A549 (cell line): ENCODE data around the gene ESRRG. TPM values are rescaled to one million over a fixed set of nuclear protein-coding genes. Genes with fewer than 3 reads are reported as not detected.

Experiments used
- ATAC-seq, 2 experiments: fragments of 200-7000 bp in 1 of 2; fragments of >200 bp in 1 of 2; cut with Nextera tagmentation in 1 of 2; cut with Tn5 transposase in 1 of 2; 3 replicates each; pipeline versions ENCODE4 v1.8.0 to v1.9.1; 2018 to 2020; ENCODE audit warnings: mild to moderate bottlenecking in 1 of 2, moderate library complexity in 1 of 2
- CTCF ChIA-PET: fragments of 300-600 bp; sonication (Branson Sonifier 250); formaldehyde crosslinking; extraction: SDS; loops from one replicate; lab custom pipeline; 2021; ENCODE audit warnings: antibody characterized with exemption, inconsistent platforms; lab: Yijun Ruan, JAX
- POLR2A ChIA-PET: fragments of 350-600 bp; formaldehyde crosslinking; extraction: SDS; loops from one replicate; lab custom pipeline; 2021; ENCODE audit warnings: antibody characterized with exemption, inconsistent platforms; lab: Yijun Ruan, JAX
- DNase-seq, 2 experiments: peaks; one replicate each; pipeline versions ENCODE4 v3.0.0 to v3.0.0-alpha.2; 2011 to 2016; ENCODE audit warnings: low read depth in 1 of 2, low spot score in 1 of 2
- FAIRE-seq: peaks from 2 replicates; lab custom pipeline; 2011; peaks lifted over from hg19 to GRCh38; lab: Jason Lieb, UNC
- H3K27ac ChIP-seq, 2 experiments: fragments of >200 bp; sonication (Bioruptor Twin); formaldehyde crosslinking; 3 replicates each; pipeline ENCODE4 v1.5.1; 2016 to 2017
- H3K4me1 ChIP-seq: fragments of >200 bp; sonication (Bioruptor Twin); formaldehyde crosslinking; 3 replicates; pipeline ENCODE4 v1.6.1; 2016
- H3K4me2 ChIP-seq: fragments of >200 bp; sonication (Bioruptor Twin); formaldehyde crosslinking; 3 replicates; pipeline ENCODE4 v1.6.1; 2016
- H3K4me3 ChIP-seq: fragments of >200 bp; sonication (Bioruptor Twin); formaldehyde crosslinking; 3 replicates; pipeline ENCODE4 v1.5.1; 2016
- H3K9me3 ChIP-seq: fragments of >200 bp; sonication (Bioruptor Twin); formaldehyde crosslinking; 3 replicates; pipeline ENCODE4 v1.6.1; 2016
- CHD4 ChIP-seq: fragments of 200-600 bp; sonication (generic); IDR thresholded peaks from 2 replicates; pipeline ENCODE4 v1.6.1; 2016; ENCODE audit warnings: antibody characterized with exemption, mild to moderate bottlenecking, borderline replicate concordance
- EP300 ChIP-seq, 2 experiments: fragments of >200 bp; sonication (Bioruptor Twin); formaldehyde crosslinking; IDR thresholded peaks; 2 replicates in 1 of 2; 3 replicates in 1 of 2; pipeline ENCODE4 v1.6.1; 2016 to 2017
- ESRRA ChIP-seq: fragments of 150-350 bp; IDR thresholded peaks from 2 replicates; pipeline ENCODE4 v1.6.1; 2014; ENCODE audit warnings: mild to moderate bottlenecking, low read length, borderline replicate concordance
- FOSB ChIP-seq: fragments of 250-450 bp; sonication (Bioruptor Pico); IDR thresholded peaks from 2 replicates; pipeline ENCODE4 v1.5.0; 2020; ENCODE audit warnings: mild to moderate bottlenecking, moderate library complexity
- GATA3 ChIP-seq: IDR thresholded peaks from 2 replicates; pipeline ENCODE4 v1.6.1; 2012; ENCODE audit warnings: borderline replicate concordance
- HES2 ChIP-seq: fragments of >200 bp; sonication (Bioruptor Twin); formaldehyde crosslinking; IDR thresholded peaks from 2 replicates; pipeline ENCODE4 v1.6.1; 2016
- KDM1A ChIP-seq: fragments of 200-600 bp; sonication (generic); IDR thresholded peaks from 2 replicates; pipeline ENCODE4 v1.6.1; 2016; ENCODE audit warnings: low read depth, mild to moderate bottlenecking
- MAZ ChIP-seq: fragments of 150-350 bp; IDR thresholded peaks from 2 replicates; pipeline ENCODE4 v1.6.1; 2014; ENCODE audit warnings: antibody characterized with exemption, low read depth, low read length, borderline replicate concordance
- NFE2L2 ChIP-seq: fragments of 150-350 bp; conservative IDR thresholded peaks from 2 replicates; pipeline ENCODE4 v1.6.1; 2014; ENCODE audit warnings: low read length
- NPAS2 ChIP-seq: fragments of 250-450 bp; sonication (Bioruptor Pico); IDR thresholded peaks from 2 replicates; pipeline ENCODE4 v1.8.0; 2022; ENCODE audit warnings: mild to moderate bottlenecking, moderate library complexity, borderline replicate concordance
- RCOR1 ChIP-seq: fragments of 150-350 bp; IDR thresholded peaks from 2 replicates; pipeline ENCODE4 v1.6.1; 2014; ENCODE audit warnings: antibody characterized with exemption, low read length, low read depth
- SREBF2 ChIP-seq: fragments of 450-650 bp; IDR thresholded peaks from 2 replicates; pipeline ENCODE4 v1.6.1; 2014; ENCODE audit warnings: mild to moderate bottlenecking, moderate library complexity
- TFCP2L1 ChIP-seq: fragments of 250-450 bp; sonication (Bioruptor Pico); IDR thresholded peaks from 2 replicates; pipeline ENCODE4 v1.5.0; 2021; ENCODE audit warnings: mild to moderate bottlenecking
- USF2 ChIP-seq: fragments of 450-650 bp; IDR thresholded peaks from 2 replicates; pipeline ENCODE4 v1.6.1; 2014; ENCODE audit warnings: antibody characterized with exemption
- ZNF302 ChIP-seq: fragments of 250-450 bp; sonication (Bioruptor Pico); IDR thresholded peaks from 2 replicates; pipeline ENCODE4 v1.9.0; 2021; ENCODE audit warnings: inconsistent platforms, mild to moderate bottlenecking, moderate library complexity
- WGBS: methylation state at CpG from one replicate; pipeline ENCODE4 v1.1.6; 2017; ENCODE audit errors: missing lambda C conversion rate; 5-methylcytosine and 5-hydroxymethylcytosine counted together
- polyA plus RNA-seq, 4 experiments: library from polyadenylated mRNA; depleted of rRNA in 3 of 4; stranded (reverse); fragments of >200 nt; fragmentation: RNase III in 1 of 4; extraction: RNeasy Plus Mini Kit Qiagen cat#74134 plus additional on column Dnase treatment in 1 of 4; gene quantifications; 2 replicates in 3 of 4; 3 replicates in 1 of 4; pipeline ENCODE4 v1.2.3, GENCODE V29; 2011 to 2017
- TF ChIP-seq, protein P1 (sequence below): fragments of 200-600 bp; sonication (generic); IDR thresholded peaks from 2 replicates; pipeline ENCODE4 v1.6.1; 2016; ENCODE audit warnings: antibody characterized with exemption, mild to moderate bottlenecking, moderate library complexity
- TF ChIP-seq, protein P2 (sequence below): fragments of 250-450 bp; sonication (Bioruptor Pico); IDR thresholded peaks from 2 replicates; pipeline ENCODE4 v1.5.0; 2021; ENCODE audit warnings: mild to moderate bottlenecking, moderate library complexity, borderline replicate concordance
- TF ChIP-seq, protein P3 (sequence below): fragments of 250-450 bp; sonication (Bioruptor Pico); IDR thresholded peaks from 2 replicates; pipeline ENCODE4 v1.5.0; 2020; ENCODE audit warnings: low read depth, mild to moderate bottlenecking, moderate library complexity
- TF ChIP-seq, protein P4 (sequence below): fragments of >200 bp; sonication (Bioruptor Twin); formaldehyde crosslinking; IDR thresholded peaks from 3 replicates; pipeline ENCODE4 v1.5.1; 2016
- TF ChIP-seq, protein P5 (sequence below): fragments of >200 bp; sonication (Bioruptor Twin); formaldehyde crosslinking; IDR thresholded peaks from 3 replicates; pipeline ENCODE4 v1.6.1; 2016

ESRRG gene
- polyA plus RNA-seq, 2 of the 4 experiments (the other 2 are of a cell fraction), result 0.09 TPM; not detected in 1

- ATAC-seq (no peak), FAIRE-seq (no peak), DNase-seq (no peak)
- Histone ChIP-seq H3K27ac (no peak overlapping the region), H3K9me3 (no peaks in the 10 kb centered on the region), H3K4me2 (no peak overlapping the region), H3K4me1 (no peaks in the 10 kb centered on the region)
- WGBS, result 13% methylated on average over 3 of the region's 3 CpGs
- CTCF ChIA-PET, result no interaction called here
- POLR2A ChIA-PET, result no interaction called here
- TF ChIP-seq TFCP2L1 (no peak), ZNF302 (no peak), FOSB (CRISPR knock-in tag) (no peak), HES2 (no peak), RCOR1 (no peak), NPAS2 (CRISPR knock-in tag) (no peak), ESRRA (no peak), USF2 (no peak)
- TF ChIP-seq, protein P1, sequence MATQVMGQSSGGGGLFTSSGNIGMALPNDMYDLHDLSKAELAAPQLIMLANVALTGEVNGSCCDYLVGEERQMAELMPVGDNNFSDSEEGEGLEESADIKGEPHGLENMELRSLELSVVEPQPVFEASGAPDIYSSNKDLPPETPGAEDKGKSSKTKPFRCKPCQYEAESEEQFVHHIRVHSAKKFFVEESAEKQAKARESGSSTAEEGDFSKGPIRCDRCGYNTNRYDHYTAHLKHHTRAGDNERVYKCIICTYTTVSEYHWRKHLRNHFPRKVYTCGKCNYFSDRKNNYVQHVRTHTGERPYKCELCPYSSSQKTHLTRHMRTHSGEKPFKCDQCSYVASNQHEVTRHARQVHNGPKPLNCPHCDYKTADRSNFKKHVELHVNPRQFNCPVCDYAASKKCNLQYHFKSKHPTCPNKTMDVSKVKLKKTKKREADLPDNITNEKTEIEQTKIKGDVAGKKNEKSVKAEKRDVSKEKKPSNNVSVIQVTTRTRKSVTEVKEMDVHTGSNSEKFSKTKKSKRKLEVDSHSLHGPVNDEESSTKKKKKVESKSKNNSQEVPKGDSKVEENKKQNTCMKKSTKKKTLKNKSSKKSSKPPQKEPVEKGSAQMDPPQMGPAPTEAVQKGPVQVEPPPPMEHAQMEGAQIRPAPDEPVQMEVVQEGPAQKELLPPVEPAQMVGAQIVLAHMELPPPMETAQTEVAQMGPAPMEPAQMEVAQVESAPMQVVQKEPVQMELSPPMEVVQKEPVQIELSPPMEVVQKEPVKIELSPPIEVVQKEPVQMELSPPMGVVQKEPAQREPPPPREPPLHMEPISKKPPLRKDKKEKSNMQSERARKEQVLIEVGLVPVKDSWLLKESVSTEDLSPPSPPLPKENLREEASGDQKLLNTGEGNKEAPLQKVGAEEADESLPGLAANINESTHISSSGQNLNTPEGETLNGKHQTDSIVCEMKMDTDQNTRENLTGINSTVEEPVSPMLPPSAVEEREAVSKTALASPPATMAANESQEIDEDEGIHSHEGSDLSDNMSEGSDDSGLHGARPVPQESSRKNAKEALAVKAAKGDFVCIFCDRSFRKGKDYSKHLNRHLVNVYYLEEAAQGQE, result no peak
- TF ChIP-seq, protein P2, sequence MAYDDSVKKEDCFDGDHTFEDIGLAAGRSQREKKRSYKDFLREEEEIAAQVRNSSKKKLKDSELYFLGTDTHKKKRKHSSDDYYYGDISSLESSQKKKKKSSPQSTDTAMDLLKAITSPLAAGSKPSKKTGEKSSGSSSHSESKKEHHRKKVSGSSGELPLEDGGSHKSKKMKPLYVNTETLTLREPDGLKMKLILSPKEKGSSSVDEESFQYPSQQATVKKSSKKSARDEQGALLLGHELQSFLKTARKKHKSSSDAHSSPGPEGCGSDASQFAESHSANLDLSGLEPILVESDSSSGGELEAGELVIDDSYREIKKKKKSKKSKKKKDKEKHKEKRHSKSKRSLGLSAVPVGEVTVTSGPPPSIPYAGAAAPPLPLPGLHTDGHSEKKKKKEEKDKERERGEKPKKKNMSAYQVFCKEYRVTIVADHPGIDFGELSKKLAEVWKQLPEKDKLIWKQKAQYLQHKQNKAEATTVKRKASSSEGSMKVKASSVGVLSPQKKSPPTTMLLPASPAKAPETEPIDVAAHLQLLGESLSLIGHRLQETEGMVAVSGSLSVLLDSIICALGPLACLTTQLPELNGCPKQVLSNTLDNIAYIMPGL (CRISPR knock-in tag), result no peak
- TF ChIP-seq, protein P3, sequence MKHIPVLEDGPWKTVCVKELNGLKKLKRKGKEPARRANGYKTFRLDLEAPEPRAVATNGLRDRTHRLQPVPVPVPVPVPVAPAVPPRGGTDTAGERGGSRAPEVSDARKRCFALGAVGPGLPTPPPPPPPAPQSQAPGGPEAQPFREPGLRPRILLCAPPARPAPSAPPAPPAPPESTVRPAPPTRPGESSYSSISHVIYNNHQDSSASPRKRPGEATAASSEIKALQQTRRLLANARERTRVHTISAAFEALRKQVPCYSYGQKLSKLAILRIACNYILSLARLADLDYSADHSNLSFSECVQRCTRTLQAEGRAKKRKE (CRISPR knock-in tag), result no peak
- TF ChIP-seq, protein P4, sequence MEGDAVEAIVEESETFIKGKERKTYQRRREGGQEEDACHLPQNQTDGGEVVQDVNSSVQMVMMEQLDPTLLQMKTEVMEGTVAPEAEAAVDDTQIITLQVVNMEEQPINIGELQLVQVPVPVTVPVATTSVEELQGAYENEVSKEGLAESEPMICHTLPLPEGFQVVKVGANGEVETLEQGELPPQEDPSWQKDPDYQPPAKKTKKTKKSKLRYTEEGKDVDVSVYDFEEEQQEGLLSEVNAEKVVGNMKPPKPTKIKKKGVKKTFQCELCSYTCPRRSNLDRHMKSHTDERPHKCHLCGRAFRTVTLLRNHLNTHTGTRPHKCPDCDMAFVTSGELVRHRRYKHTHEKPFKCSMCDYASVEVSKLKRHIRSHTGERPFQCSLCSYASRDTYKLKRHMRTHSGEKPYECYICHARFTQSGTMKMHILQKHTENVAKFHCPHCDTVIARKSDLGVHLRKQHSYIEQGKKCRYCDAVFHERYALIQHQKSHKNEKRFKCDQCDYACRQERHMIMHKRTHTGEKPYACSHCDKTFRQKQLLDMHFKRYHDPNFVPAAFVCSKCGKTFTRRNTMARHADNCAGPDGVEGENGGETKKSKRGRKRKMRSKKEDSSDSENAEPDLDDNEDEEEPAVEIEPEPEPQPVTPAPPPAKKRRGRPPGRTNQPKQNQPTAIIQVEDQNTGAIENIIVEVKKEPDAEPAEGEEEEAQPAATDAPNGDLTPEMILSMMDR, result no peak
- TF ChIP-seq, all 56 proteins: peak for 0
- H3K4me3 ChIP-seq, result no peak overlapping the region
Measured at GRCh38 chr1:216562383-216562782, 160.8 kb downstream of the ESRRG start.

- no peak overlapping the region for H3K27ac ChIP-seq
- no peak for ATAC-seq
- DNase-seq, result no peak
- no peak for FAIRE-seq
- no peak overlapping the region for H3K4me3 ChIP-seq
- H3K9me3 ChIP-seq, result no peaks in the 10 kb centered on the region
- no peaks in the 10 kb centered on the region for H3K4me1 ChIP-seq
- CTCF ChIA-PET, result no interaction called here
- TF ChIP-seq, protein P5, sequence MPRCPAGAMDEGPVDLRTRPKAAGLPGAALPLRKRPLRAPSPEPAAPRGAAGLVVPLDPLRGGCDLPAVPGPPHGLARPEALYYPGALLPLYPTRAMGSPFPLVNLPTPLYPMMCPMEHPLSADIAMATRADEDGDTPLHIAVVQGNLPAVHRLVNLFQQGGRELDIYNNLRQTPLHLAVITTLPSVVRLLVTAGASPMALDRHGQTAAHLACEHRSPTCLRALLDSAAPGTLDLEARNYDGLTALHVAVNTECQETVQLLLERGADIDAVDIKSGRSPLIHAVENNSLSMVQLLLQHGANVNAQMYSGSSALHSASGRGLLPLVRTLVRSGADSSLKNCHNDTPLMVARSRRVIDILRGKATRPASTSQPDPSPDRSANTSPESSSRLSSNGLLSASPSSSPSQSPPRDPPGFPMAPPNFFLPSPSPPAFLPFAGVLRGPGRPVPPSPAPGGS, result no peak
- TF ChIP-seq ESRRA (no peak), NFE2L2 (no peak), GATA3 (no peak), KDM1A (no peak), SREBF2 (no peak), CHD4 (no peak), EP300 (IDR thresholded peaks at IDR 0.05) (no peak), HES2 (no peak), MAZ (no peak)
- no peak overlapping the region for H3K4me2 ChIP-seq
- POLR2A ChIA-PET, result no interaction called here
- WGBS, result 53% methylated on average over 11 of the region's 11 CpGs
Measured at GRCh38 chr1:216560527-216560926, 162.7 kb downstream of the ESRRG start.
